K562 (cell line): ENCODE measurements around the gene KLKB1. TPM values are rescaled to one million over a fixed set of nuclear protein-coding genes. Genes with fewer than 3 reads are reported as not detected.

Experiments used
- CHAMP1 ChIP-seq: fragments of 450-650 bp; IDR thresholded peaks from 2 replicates; pipeline ENCODE4 v1.6.1; 2016; ENCODE audit warnings: mild to moderate bottlenecking
- ETS2 ChIP-seq: IDR thresholded peaks from 2 replicates; pipeline ENCODE4 v1.6.1; 2016; ENCODE audit warnings: borderline replicate concordance, missing genetic modification characterization, mild to moderate bottlenecking, moderate library complexity, missing compliant biosample characterization; ENCODE audit not compliant: poor library complexity, severe bottlenecking
- ETV1 ChIP-seq: fragments of 450-650 bp; conservative IDR thresholded peaks from 2 replicates; pipeline ENCODE4 v1.6.1; 2016; ENCODE audit warnings: missing genetic modification characterization, control low read depth, low read depth, missing compliant biosample characterization
- ETV5 ChIP-seq: sonication (generic); formaldehyde crosslinking; IDR thresholded peaks from 2 replicates; pipeline ENCODE4 v1.4.0; 2020; ENCODE audit warnings: low read depth, mild to moderate bottlenecking, missing genetic modification reagents
- ETV6 ChIP-seq, 3 experiments: fragments of 150-350 bp in 1 of 3; sonication (generic) in 1 of 3; formaldehyde crosslinking in 1 of 3; IDR thresholded peaks; 2 replicates each; pipeline versions ENCODE4 v1.6.1 to v1.8.0; 2014 to 2022; ENCODE audit warnings: borderline replicate concordance in 2 of 3, low read depth in 2 of 3, antibody characterized with exemption in 1 of 3, low read length in 1 of 3, mild to moderate bottlenecking in 1 of 3, missing genetic modification reagents in 1 of 3
- FOXJ2 ChIP-seq: fragments of 200-800 bp; sonication (Bioruptor generic); IDR thresholded peaks from 2 replicates; pipeline ENCODE4 v1.6.1; 2016; ENCODE audit warnings: missing genetic modification characterization, missing compliant biosample characterization
- FOXP1 ChIP-seq: sonication (generic); formaldehyde crosslinking; IDR thresholded peaks from 2 replicates; pipeline ENCODE4 v1.8.0; 2022; ENCODE audit warnings: mild to moderate bottlenecking, missing genetic modification reagents
- GABPB1 ChIP-seq: sonication (generic); formaldehyde crosslinking; IDR thresholded peaks from 2 replicates; pipeline ENCODE4 v1.8.0; 2022; ENCODE audit warnings: mild to moderate bottlenecking, missing genetic modification reagents
- HMGN3 ChIP-seq: IDR thresholded peaks from 2 replicates; pipeline ENCODE4 v1.6.1; 2011; ENCODE audit warnings: borderline replicate concordance, low read depth, mild to moderate bottlenecking, mixed read lengths, low read length; ENCODE audit not compliant: insufficient read length; ENCODE audit errors: extremely low read depth
- IFI16 ChIP-seq: fragments of 250-450 bp; sonication (Bioruptor Pico); IDR thresholded peaks from 2 replicates; pipeline ENCODE4 v2.1.2; 2022; ENCODE audit warnings: mild to moderate bottlenecking, inconsistent platforms
- NR4A1 ChIP-seq, 2 experiments: fragments of 250-450 bp in 1 of 2; fragments of 450-650 bp in 1 of 2; sonication (Bioruptor Pico) in 1 of 2; IDR thresholded peaks; 2 replicates each; pipeline versions ENCODE4 v1.4.0 to v1.6.1; 2016 to 2020; ENCODE audit warnings: mild to moderate bottlenecking in 2 of 2, missing compliant biosample characterization in 1 of 2, missing genetic modification characterization in 1 of 2, moderate library complexity in 1 of 2
- SPI1 ChIP-seq: IDR thresholded peaks from 2 replicates; pipeline ENCODE4 v1.6.1; 2011; ENCODE audit warnings: low read depth, low read length, control low read depth, borderline replicate concordance
- THAP12 ChIP-seq: fragments of 250-450 bp; sonication (Bioruptor Pico); IDR thresholded peaks from 2 replicates; pipeline ENCODE4 v1.9.0; 2021; ENCODE audit warnings: mild to moderate bottlenecking, inconsistent platforms
- ZNF175 ChIP-seq: fragments of 200-800 bp; sonication (Bioruptor generic); IDR thresholded peaks from 2 replicates; pipeline ENCODE4 v1.6.1; 2016; ENCODE audit warnings: low read depth, mild to moderate bottlenecking, missing genetic modification characterization, missing compliant biosample characterization
- ZNF644 ChIP-seq: fragments of 200-800 bp; sonication (Bioruptor generic); IDR thresholded peaks from 2 replicates; pipeline ENCODE4 v1.6.1; 2016; ENCODE audit warnings: low read depth, missing genetic modification characterization, missing compliant biosample characterization
- polyA plus RNA-seq, 8 experiments: library from polyadenylated mRNA; depleted of rRNA in 4 of 8; stranded (reverse) in 5 of 8; unstranded in 3 of 8; fragments of >200 nt; fragmentation: Nextera tagmentation in 2 of 8; fragmentation: Illumina TruSeq in 1 of 8; extraction: Ambion mirVana in 2 of 8; extraction: Trizol in 1 of 8; gene quantifications; 2 replicates each; pipeline versions ENCODE4 v1.2.1 to v1.2.3, GENCODE V29; 2011 to 2014; ENCODE audit warnings: inconsistent platforms in 1 of 8, missing spikeins in 1 of 8
- total RNA-seq, 7 experiments: library from RNA; depleted of rRNA in 6 of 7; stranded (reverse); fragments of >200 nt in 6 of 7; fragmentation: Illumina TruSeq in 2 of 7; extraction: Trizol in 2 of 7; gene quantifications; 2 replicates each; pipeline versions ENCODE4 v1.2.1 to v1.2.3, GENCODE V29; 2011 to 2021; ENCODE audit warnings: low replicate concordance in 1 of 7
- TF ChIP-seq, protein P1 (sequence below): fragments of 250-450 bp; sonication (Bioruptor Pico); IDR thresholded peaks from 2 replicates; pipeline ENCODE4 v1.5.0; 2020; ENCODE audit warnings: mild to moderate bottlenecking
- TF ChIP-seq, protein P2 (sequence below): fragments of 450-650 bp; IDR thresholded peaks from one replicate; pipeline ENCODE4 v1.6.1; 2018; ENCODE audit warnings: mild to moderate bottlenecking, moderate library complexity; ENCODE audit not compliant: partially characterized antibody

Gene KLKB1
- total and polyA plus RNA-seq, 9 of the 15 experiments (the other 6 are each of a cell fraction or from before 2014, with no cell fraction given) = 0.27 TPM; not detected in 8

DNA sequence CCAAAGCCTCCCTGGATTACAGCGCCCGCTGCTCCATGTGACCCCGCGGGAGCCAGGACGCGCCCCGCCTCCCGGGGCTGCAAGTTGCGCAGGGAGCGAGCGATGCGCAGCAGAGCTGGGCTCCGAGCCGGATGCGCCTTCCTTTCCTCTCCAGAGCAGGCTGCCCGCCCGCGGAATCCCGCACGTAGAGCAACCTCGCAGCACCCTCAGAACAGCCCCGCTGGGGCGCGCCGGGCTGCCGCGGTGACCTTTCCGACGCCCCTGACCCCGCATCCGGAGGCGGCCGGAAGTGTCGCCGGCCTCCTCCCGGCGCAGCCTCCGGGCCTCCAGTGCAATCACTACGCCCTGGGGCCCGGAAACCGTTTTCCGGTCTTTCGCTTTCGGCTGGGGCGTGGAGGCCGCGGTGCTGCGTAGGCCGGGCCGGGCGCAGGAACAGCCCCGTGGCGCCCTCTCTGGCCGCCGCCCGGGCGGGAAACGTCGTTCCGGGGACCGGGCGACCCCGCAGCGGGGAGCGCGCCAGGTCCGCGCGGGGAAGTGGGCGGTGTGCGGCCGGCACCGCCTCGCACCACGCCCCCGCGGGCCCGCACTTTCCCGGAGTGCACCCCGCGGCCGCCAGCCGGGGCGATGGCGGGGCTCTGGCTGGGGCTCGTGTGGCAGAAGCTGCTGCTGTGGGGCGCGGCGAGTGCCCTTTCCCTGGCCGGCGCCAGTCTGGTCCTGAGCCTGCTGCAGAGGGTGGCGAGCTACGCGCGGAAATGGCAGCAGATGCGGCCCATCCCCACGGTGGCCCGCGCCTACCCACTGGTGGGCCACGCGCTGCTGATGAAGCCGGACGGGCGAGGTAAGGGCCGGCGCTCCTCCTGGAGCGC lies 35.9 kb upstream of the KLKB1 start, which contains the start of gene CYP4V2 (continued):
- TF ChIP-seq CHAMP1 (peak; percentile 86), FOXP1 (CRISPR knock-in tag) (0 out of 2 replicates have a peak, but pooled peaks have one; percentile 13), GABPB1 (CRISPR knock-in tag) (peak; percentile 93), ZNF644 (no peak), THAP12 (CRISPR knock-in tag) (peak; percentile 48; the same call in 1 of the 2 replicates), ETV5 (peak; percentile 100), HMGN3 (peak; percentile 16), ZNF175 (CRISPR knock-in tag) (no peak), FOXJ2 (no peak), ETV1 (peak; percentile 100), IFI16 (CRISPR knock-in tag) (no peak), ETS2 (tag) (no peak), NR4A1 (CRISPR knock-in tag; IDR thresholded peaks at IDR 0.05) (no peak), NR4A1 (tag; IDR thresholded peaks at IDR 0.05) (no peak), ETV6 (IDR thresholded peaks at IDR 0.05; ENCODE audit: borderline replicate concordance in 1 of 2, low read depth in 2 of 2, low read length in 1 of 2) (peak; percentile 34 to 67; a peak in 2 of 4 replicates), ETV6 (CRISPR knock-in tag; IDR thresholded peaks at IDR 0.05; ENCODE audit: borderline replicate concordance) (no peak; the same call in 1 of the 2 replicates), SPI1 (no peak)
- TF ChIP-seq, protein P1, sequence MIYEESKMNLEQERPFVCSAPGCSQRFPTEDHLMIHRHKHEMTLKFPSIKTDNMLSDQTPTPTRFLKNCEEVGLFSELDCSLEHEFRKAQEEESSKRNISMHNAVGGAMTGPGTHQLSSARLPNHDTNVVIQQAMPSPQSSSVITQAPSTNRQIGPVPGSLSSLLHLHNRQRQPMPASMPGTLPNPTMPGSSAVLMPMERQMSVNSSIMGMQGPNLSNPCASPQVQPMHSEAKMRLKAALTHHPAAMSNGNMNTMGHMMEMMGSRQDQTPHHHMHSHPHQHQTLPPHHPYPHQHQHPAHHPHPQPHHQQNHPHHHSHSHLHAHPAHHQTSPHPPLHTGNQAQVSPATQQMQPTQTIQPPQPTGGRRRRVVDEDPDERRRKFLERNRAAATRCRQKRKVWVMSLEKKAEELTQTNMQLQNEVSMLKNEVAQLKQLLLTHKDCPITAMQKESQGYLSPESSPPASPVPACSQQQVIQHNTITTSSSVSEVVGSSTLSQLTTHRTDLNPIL (CRISPR knock-in tag) = no peak
- TF ChIP-seq, protein P2, sequence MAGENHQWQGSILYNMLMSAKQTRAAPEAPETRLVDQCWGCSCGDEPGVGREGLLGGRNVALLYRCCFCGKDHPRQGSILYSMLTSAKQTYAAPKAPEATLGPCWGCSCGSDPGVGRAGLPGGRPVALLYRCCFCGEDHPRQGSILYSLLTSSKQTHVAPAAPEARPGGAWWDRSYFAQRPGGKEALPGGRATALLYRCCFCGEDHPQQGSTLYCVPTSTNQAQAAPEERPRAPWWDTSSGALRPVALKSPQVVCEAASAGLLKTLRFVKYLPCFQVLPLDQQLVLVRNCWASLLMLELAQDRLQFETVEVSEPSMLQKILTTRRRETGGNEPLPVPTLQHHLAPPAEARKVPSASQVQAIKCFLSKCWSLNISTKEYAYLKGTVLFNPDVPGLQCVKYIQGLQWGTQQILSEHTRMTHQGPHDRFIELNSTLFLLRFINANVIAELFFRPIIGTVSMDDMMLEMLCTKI = no peak
